H1 (cell line): Measurements from ENCODE around the gene UBE4B. TPM values are rescaled to one million over a fixed set of nuclear protein-coding genes. Genes with fewer than 3 reads are reported as not detected.

Experiments
- GTF2F1 ChIP-seq: IDR thresholded peaks from 2 replicates; pipeline ENCODE4 v1.6.1; 2012; ENCODE audit warnings: low read depth, low read length, improper control_type of control experiment, borderline replicate concordance
- HDAC2 ChIP-seq, 2 experiments: fragments of 300-600 bp in 1 of 2; sonication (generic) in 1 of 2; IDR thresholded peaks; 2 replicates each; pipeline ENCODE4 v1.6.1; 2011 to 2012; ENCODE audit warnings: low read depth in 2 of 2, low read length in 2 of 2, mild to moderate bottlenecking in 2 of 2, moderate library complexity in 2 of 2, borderline replicate concordance in 1 of 2, inconsistent platforms in 1 of 2
- KDM4A ChIP-seq: IDR thresholded peaks from one replicate; pipeline ENCODE4 v1.7.1; 2012; ENCODE audit warnings: low read depth, mild to moderate bottlenecking, moderate library complexity, low read length, inconsistent platforms; ENCODE audit not compliant: severe bottlenecking
- KDM5A ChIP-seq: fragments of 200-600 bp; IDR thresholded peaks from 2 replicates; pipeline ENCODE4 v1.7.1; 2012; ENCODE audit warnings: mild to moderate bottlenecking, low read length, inconsistent platforms, mixed read lengths
- RXRA ChIP-seq: IDR thresholded peaks from 2 replicates; pipeline ENCODE4 v1.6.1; 2011; ENCODE audit warnings: low read depth, mild to moderate bottlenecking, low read length, moderate library complexity; ENCODE audit not compliant: insufficient read depth
- SP1 ChIP-seq: IDR thresholded peaks from 2 replicates; pipeline ENCODE4 v1.6.1; 2011; ENCODE audit warnings: low read depth, low read length
- polyA plus RNA-seq, 7 experiments: library from polyadenylated mRNA; depleted of rRNA in 3 of 7; stranded (reverse) in 5 of 7; unstranded in 2 of 7; fragments of >200 nt in 5 of 7; fragments of 200-250 nt in 2 of 7; gene quantifications; 1 replicate in 5 of 7; 2 replicates in 1 of 7; 4 replicates in 1 of 7; pipeline versions ENCODE4 v1.2.1 to v1.2.3, GENCODE V29; 2011 to 2013; ENCODE audit warnings: missing spikeins in 2 of 7, mixed read lengths in 2 of 7
- total RNA-seq: library from RNA; stranded (reverse); fragmentation: NEBNext Ultra II Directional; extraction: Animal tissue kit (Norgen Biotek cat#: 25700); gene quantifications from 2 replicates; pipeline ENCODE4 v1.2.1, GENCODE V29; 2021

UBE4B gene
- total and polyA plus RNA-seq, 2 of the 8 experiments (the other 6 are each of a cell fraction or from before 2014, with no cell fraction given) = 24.5 to 90.1 TPM

DNA sequence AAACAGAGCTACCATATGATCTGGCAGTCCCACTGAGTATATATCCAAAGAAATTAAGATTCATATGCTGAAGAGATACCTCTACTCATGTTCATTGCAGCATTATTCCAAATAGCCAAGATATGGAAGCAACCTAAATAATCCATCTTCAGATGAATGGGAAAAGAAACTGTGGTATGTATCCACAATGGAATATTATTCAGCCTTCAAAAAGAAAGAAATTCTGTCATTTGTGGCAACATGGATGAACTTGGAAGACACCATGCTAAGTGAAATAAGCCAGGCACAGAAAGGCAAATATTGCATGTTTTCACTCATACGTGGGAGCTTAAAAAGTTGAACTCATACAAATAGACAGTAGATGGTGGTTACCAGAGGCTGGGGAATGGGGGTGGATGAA lies 47.8 kb downstream of the UBE4B start (continued):
- TF ChIP-seq SP1 (no peak), KDM4A (no peak), HDAC2 (IDR thresholded peaks at IDR 0.05; ENCODE audit: borderline replicate concordance in 1 of 2, low read depth in 2 of 2, low read length in 2 of 2) (no peak), RXRA (no peak), GTF2F1 (no peak), KDM5A (no peak)
